Liver (tissue), 3 donors: ENCODE data around the gene CA14.

Source experiments
- TF ChIP-seq, protein P1 (sequence below): fragments of 150-350 bp; IDR thresholded peaks from 2 replicates; pipeline ENCODE4 v1.5.1; 2017; ENCODE audit warnings: improper control_type of control experiment, low read depth, low read length; ENCODE audit not compliant: missing input control
- TF ChIP-seq, protein P2 (sequence below): IDR thresholded peaks from 2 replicates; pipeline ENCODE4 v1.6.1; 2016; ENCODE audit warnings: antibody characterized with exemption
- TF ChIP-seq, protein P3 (sequence below): IDR thresholded peaks from 2 replicates; pipeline ENCODE4 v1.6.1; 2016; ENCODE audit warnings: antibody characterized with exemption
- donor health status: healthy.
- donor health status: healthy.

DNA sequence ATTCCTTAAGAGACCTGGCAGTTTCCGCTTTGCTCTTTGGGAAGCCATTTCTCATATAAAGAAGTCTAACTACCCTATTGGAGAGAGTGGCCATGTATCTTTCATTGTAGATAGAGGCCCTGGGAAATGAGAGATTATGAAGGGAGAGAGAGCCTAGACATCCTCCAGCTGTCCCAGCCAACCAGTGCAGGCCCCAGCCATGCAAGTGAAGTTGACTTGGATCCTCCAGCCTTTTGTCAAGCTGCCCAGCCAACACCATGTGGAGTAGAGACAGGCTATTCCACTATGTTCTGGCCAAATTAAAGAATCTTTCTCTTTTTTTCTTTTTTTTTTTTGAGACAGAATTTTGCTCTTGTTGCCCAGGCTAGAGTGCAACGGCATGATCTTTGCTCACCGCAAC, 14.6 kb upstream of the CA14 start:
- TF ChIP-seq, protein P1, sequence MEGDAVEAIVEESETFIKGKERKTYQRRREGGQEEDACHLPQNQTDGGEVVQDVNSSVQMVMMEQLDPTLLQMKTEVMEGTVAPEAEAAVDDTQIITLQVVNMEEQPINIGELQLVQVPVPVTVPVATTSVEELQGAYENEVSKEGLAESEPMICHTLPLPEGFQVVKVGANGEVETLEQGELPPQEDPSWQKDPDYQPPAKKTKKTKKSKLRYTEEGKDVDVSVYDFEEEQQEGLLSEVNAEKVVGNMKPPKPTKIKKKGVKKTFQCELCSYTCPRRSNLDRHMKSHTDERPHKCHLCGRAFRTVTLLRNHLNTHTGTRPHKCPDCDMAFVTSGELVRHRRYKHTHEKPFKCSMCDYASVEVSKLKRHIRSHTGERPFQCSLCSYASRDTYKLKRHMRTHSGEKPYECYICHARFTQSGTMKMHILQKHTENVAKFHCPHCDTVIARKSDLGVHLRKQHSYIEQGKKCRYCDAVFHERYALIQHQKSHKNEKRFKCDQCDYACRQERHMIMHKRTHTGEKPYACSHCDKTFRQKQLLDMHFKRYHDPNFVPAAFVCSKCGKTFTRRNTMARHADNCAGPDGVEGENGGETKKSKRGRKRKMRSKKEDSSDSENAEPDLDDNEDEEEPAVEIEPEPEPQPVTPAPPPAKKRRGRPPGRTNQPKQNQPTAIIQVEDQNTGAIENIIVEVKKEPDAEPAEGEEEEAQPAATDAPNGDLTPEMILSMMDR = no peak
- TF ChIP-seq, protein P2, sequence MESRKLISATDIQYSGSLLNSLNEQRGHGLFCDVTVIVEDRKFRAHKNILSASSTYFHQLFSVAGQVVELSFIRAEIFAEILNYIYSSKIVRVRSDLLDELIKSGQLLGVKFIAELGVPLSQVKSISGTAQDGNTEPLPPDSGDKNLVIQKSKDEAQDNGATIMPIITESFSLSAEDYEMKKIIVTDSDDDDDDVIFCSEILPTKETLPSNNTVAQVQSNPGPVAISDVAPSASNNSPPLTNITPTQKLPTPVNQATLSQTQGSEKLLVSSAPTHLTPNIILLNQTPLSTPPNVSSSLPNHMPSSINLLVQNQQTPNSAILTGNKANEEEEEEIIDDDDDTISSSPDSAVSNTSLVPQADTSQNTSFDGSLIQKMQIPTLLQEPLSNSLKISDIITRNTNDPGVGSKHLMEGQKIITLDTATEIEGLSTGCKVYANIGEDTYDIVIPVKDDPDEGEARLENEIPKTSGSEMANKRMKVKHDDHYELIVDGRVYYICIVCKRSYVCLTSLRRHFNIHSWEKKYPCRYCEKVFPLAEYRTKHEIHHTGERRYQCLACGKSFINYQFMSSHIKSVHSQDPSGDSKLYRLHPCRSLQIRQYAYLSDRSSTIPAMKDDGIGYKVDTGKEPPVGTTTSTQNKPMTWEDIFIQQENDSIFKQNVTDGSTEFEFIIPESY = no peak
- TF ChIP-seq, protein P3, sequence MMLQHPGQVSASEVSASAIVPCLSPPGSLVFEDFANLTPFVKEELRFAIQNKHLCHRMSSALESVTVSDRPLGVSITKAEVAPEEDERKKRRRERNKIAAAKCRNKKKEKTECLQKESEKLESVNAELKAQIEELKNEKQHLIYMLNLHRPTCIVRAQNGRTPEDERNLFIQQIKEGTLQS = no peak
